Activated CD4-positive, CD25-positive, alpha-beta regulatory T cell treated with anti-CD3 and anti-CD28 coated beads, Interleukin-2, amount 50 U/mL, for 72 hours (primary cell): ENCODE data around the gene RBP5.

Experiments
- DNase-seq: peaks from one replicate; pipeline ENCODE4 v3.0.0; 2021

Gene RBP5

GRCh38 chr12:7144414-7145120, 15.9 kb upstream of the RBP5 start:
- no peak for DNase-seq

GRCh38 chr12:7143564-7143963, 14.9 kb upstream of the RBP5 start:
- DNase-seq, result no peak

DNA sequence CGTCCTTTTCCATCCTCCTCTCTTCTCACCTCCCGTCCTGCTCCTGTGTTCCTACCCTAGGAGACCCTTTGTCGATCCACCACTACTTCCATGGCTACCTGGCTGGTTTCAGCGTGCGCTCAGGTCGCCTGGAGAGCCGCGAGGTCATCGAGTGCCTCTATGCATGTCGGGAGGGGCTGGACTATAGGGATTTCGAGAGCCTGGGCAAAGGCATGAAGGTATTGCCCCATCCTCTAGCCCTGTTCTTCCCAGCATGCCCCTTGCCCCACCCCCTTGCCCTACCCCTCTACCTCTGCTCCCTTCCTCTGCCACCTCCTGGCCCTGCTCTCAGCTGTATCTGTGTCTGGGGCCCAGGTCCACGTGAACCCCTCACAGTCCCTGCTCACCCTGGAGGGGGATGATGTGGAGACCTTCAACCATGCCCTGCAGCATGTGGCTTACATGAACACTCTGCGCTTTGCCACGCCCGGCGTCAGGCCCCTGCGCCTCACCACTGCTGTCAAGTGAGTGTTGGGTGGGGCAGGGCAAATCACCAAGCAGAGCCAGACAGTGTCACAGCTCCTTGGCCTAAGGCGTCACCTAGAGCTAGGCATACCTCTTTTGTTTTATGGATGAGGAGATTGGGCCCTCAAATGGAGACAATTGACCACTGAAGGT, 14.2 kb upstream of the RBP5 start:
- DNase-seq, result no peak

GRCh38 chr12:7142056-7142644, 13.5 kb upstream of the RBP5 start:
- peak; percentile 43 for DNase-seq

DNA sequence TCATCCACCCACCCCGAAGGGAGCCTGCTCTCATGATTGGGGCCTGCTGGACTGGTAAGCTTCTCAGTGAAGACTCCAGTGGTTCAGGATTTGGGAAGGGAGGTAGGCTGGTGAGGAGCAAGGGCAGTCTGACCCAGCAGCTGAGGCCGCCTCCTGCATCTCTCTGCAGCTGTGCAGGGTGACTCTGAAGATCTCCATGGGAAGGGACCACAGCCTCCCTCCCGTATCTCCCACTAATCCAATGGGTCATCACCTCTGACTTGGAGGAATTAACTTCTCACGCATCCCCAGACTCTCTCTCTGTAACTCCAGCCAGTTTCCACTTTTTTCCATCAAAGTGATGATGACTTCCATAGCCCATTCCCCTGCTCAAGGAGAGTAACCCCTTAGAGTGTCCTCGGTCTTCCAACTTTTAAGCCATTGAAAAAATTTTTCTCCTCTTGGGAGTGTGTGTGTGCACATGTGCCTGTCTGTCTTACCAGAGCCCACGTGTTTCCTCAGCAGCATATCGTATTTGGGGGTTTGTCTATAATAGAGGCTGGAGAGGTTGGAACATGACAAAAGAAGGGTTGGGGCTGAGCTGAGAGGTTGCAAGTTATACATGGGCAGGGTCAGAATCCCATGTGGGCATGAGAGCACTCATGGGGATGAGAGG, 12.8 kb upstream of the RBP5 start:
- no peak for DNase-seq

GRCh38 chr12:7139200-7139599, 10.5 kb upstream of the RBP5 start:
- no peak for DNase-seq

GRCh38 chr12:7137908-7138307, 9.2 kb upstream of the RBP5 start:
- DNase-seq, result no peak

DNA sequence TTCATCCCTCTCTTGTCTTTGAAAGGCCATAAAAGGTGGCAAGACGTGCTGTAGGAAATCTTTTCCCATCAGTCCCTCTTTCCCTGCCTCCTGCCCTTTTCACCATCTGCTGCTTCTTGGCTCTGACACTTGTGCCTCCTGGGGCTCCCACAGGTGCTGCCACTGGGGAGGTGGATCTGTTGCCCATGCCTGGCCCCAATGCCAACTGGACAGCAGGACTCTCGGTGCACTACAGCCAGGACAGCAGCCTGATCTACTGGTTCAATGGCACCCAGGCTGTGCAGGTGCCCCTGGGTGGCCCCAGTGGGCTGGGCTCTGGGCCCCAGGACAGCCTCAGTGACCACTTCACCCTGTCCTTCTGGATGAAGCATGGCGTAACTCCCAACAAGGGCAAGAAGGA, 8.0 kb upstream of the RBP5 start:
- DNase-seq, result no peak

DNA sequence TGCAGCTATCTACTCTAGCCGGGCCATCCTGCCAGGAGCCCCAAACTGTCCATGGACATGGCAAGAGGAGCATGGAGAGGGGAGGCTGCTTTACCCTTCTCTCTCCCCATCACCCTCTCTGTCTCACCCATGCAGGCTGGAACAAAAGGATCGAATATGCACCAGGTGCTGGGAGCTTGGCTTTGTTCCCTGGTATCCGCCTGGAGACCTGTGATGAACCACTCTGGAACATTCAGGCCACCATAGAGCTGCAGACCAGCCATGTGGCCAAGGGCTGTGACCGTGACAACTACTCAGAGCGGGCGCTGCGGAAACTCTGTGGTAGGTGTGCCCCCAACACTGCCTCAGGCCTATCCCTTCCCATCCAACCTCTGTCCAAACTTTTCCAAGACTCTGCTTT, 7.4 kb upstream of the RBP5 start:
- DNase-seq, result no peak

- no peak for DNase-seq
Measured at GRCh38 chr12:7134396-7135166, 5.9 kb upstream of the RBP5 start.

DNA sequence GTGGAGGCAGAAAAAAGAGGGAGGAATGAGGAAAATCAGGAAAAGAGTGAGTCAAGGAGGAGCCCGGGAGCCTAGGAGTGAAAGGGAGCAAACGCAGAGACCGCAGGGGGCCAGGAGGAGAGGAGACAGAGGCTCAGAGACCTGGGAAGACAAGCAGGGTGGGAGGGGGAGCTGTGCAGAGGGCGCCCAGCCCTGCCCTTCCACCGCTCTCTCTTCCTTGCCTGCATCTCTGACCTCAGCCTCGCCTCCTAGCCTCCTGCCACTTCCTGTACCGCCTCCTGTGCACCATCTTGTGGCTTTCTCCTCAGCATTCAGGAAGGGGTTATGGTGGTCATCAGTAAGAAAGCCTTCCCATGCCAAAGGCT, 2.8 kb upstream of the RBP5 start:
- DNase-seq, result no peak

- DNase-seq, result peak; percentile 53
Measured at GRCh38 chr12:7130701-7131501, 2.2 kb upstream of the RBP5 start.

DNA sequence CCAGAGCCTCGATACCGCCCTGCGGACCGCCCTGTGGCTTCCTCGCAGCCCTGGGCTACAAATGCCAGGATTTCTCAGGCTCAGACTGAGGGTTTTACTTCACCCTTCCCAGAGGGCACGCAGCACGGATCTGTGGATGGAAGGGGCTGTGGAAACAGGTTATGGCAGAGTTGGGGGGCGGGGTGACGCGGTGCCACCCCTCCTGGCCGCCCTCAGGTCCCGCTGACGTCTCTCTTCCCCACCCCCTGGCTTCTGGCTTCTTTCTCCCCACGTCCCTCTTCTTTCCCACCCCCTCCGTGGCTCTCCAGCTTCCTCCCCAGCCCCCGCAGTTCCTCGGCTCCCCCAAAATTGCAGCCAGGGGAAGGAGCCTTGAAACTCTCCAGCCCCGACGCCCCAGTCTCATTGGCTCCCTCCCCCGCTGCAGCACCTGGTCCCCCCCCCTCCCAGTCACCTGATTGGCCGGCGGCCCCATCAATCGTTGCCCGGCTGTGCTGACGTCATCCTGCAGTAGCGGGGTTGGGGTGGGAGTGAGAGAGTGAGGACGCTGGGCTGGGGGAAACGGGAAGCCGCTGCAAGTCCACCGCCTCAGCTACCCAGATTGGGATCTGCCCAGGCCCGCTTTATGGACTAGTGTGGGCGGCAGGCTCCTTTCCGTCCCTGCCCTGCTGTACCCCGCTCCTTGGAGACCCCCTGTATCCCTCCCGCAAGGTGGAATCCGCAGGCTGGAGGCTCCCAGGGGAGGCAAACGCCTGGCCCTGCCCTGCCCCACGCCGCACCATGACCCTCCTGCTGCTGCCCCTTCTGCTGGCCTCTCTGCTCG, 1.4 kb upstream of the RBP5 start, which contains the start of gene CLSTN3:
TSS of gene CLSTN3 (plus strand) at position 500 of the 820 bp plus-strand sequence. CDS start at position 778, 278 bp downstream.
- DNase-seq, result peak; percentile 74

- DNase-seq, result no peak
Measured at GRCh38 chr12:7129287-7129871, 690 bp upstream of the RBP5 start.

DNA sequence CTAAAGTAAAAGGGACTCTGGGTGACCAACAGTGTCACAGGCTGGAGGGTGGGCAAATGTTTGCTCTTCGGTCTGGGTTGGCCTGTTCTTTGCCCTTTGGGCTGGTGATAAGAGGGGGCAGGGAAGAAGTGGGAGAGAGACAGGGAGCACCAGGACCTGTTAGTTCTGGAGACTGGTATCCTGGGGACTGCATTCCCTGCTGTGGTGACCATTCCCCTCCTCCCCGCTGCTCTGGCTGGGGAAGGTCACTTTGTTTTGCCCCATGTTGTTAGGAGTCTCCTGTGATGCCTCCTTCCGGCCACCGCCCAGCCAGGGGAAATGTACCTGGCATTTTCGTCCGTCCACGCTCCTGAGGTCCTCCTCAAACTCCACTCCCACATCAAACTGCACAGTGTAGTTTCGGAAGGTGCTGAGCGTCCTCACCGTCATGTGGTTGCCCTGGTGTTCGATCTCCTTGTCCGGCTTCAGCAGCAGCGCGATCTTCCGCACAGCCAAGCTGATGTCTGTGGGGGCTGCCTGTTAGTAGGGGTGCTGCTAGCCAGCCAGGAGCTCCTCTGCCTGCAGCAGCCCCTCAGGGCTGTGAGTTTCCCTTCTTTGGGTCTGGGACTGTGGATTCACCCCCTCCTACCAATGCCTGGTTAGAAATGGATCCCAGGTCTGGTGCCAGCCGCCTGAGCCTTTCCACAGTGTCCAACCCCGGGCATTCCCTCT, 618 bp downstream of the RBP5 start:
- no peak for DNase-seq

- DNase-seq, result no peak
Measured at GRCh38 chr12:7125632-7126227, 3.0 kb downstream of the RBP5 start.

DNA sequence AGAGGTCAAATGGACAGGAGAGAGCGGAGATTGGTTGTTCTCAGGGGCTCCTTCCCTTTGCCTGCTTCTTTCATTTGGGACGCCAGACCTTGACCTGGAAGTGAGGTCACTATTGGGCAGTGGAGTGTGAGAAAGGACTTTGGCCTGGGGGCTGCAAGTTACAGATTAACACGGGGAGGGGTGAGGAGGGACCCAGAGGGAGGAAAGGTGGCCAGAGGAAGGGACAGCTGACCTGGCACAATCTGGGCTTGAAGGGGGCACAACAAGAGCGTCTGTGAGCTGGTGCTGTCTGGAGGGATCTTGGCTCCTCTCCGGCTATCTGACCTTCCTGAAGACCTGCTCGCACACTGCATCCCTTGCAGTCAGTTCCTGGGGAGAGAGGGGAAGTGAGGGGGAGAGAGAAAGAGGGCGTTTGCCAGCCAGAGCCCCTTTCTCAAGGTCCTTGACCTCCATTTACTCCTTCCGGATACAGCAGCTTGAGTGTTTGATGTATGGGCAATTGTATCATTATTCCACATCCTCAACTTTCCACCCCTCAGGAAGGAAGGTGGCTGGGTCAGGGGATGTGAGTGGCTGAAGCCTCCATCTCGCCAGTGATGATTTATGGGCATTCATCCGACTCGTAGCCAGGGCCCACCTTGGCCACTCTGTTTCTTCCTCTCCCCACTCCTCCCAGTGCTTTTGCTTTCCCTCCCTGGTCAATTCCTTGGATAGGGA, 4.7 kb downstream of the RBP5 start:
- DNase-seq, result no peak

GRCh38 chr12:7122811-7123769, 5.6 kb downstream of the RBP5 start:
- DNase-seq, result no peak
